ENCODE results near the gene CYLD. TPM values are rescaled to one million over a fixed set of nuclear protein-coding genes. Genes with fewer than 3 reads are reported as not detected.

Gene CYLD
- total RNA-seq, 2 experiments from 2014 or later = 235 to 254 TPM

DNA sequence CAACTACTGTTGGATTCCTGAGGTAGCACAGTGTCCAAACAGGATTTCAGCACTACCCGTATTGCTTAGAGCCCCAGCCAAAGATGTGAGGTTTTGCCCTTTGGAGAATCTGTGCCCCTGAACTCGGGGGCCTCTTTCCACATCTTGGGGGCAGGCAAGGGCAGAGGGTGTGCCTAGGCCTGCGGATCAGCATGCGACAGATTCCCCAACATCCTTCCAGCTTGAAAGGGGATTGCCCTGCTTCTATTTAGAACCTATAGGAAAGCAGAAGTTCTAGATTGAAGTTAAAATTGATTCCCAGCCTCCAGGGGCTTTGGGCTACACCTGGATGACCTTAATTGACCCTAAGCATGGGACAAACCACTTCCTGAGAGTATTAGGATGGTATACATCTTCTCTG, 28.9 kb upstream of the CYLD start:
- POLR2A ChIA-PET = no interaction called here
- no peak for DNase-seq
- no peak overlapping the region for H3K27ac Mint-ChIP-seq
- no peaks in the 10 kb centered on the region for H3K9me3 Mint-ChIP-seq
- H3K4me1 Mint-ChIP-seq = peaks cover 34% of the 10 kb centered on the region
- CTCF ChIA-PET = no interaction called here
- H3K27me3 Mint-ChIP-seq = no peaks in the 10 kb centered on the region
- peaks cover 82% of the 10 kb centered on the region for H3K36me3 Mint-ChIP-seq (ENCODE audit: low read depth)
- no peak overlapping the region for H3K4me3 Mint-ChIP-seq

DNA sequence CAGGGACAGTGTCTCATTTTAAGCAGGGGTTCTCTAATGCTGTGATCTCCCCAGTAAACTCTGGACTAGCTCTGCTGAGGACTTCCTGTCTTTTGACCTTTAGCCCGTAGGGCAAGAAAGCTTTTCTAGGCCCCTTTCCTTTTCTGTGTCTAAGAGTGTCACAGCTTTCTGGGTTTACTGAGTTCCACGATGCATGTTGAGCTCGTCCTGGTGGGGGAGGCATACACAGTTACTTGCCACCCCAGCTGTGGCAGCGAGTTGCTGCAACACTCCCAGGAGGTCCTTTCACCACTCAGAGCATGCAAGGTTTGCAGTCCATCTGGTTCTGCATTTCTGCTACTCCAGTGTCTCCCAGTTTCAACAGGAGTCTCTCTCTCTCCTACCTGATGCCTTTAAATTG, 24.8 kb upstream of the CYLD start:
- Mint-ChIP-seq H3K36me3 (ENCODE audit: low read depth) (peaks cover 62% of the 10 kb centered on the region), H3K27me3 (no peaks in the 10 kb centered on the region), H3K27ac (no peak overlapping the region), H3K9me3 (no peaks in the 10 kb centered on the region), H3K4me3 (no peak overlapping the region), H3K4me1 (peaks cover 19% of the 10 kb centered on the region)
- no peak for DNase-seq
- POLR2A ChIA-PET = interaction anchor here (1.0 to 1.5 kb wide), 2 partner anchors 14 to 51 kb away, joined by 3 to 6 read pairs; no protein-coding TSS in a partner anchor
- CTCF ChIA-PET = interaction anchor here (1.8 kb wide), 1 partner anchor 89 kb away, joined by 5 read pairs; no protein-coding TSS in a partner anchor

DNA sequence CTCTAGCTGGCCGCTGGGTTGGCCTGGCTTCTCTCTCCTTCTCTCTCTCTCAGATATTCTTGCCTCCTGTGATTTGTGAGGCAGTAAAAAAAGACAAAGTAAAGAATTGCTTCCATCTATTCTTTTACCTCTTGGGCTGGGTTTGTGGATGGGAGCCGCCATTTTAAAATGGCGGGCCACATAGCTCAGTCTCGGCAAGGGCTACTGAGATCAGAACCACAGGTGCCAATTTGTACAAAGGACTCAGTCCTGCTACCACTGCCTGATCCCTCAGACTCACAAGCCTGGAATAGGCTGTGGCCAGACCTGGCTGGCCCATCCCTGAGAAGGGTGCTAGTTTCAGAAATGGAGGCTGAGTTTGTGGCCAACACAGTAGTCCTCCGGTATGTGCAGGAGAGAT, 24.4 kb upstream of the CYLD start:
- peaks cover 18% of the 10 kb centered on the region for H3K4me1 Mint-ChIP-seq
- H3K27ac Mint-ChIP-seq = no peak overlapping the region
- ChIA-PET CTCF (interaction anchor here (1.8 kb wide), 1 partner anchor 89 kb away, joined by 5 read pairs; no protein-coding TSS in a partner anchor), POLR2A (interaction anchor here (0.8 to 1.0 kb wide), 2 partner anchors 14 to 51 kb away, joined by 3 read pairs; no protein-coding TSS in a partner anchor)
- H3K27me3 Mint-ChIP-seq = no peaks in the 10 kb centered on the region
- no peak for DNase-seq
- H3K36me3 Mint-ChIP-seq (ENCODE audit: low read depth) = peaks cover 62% of the 10 kb centered on the region
- no peak overlapping the region for H3K4me3 Mint-ChIP-seq
- peaks cover 1% of the 10 kb centered on the region for H3K9me3 Mint-ChIP-seq

DNA sequence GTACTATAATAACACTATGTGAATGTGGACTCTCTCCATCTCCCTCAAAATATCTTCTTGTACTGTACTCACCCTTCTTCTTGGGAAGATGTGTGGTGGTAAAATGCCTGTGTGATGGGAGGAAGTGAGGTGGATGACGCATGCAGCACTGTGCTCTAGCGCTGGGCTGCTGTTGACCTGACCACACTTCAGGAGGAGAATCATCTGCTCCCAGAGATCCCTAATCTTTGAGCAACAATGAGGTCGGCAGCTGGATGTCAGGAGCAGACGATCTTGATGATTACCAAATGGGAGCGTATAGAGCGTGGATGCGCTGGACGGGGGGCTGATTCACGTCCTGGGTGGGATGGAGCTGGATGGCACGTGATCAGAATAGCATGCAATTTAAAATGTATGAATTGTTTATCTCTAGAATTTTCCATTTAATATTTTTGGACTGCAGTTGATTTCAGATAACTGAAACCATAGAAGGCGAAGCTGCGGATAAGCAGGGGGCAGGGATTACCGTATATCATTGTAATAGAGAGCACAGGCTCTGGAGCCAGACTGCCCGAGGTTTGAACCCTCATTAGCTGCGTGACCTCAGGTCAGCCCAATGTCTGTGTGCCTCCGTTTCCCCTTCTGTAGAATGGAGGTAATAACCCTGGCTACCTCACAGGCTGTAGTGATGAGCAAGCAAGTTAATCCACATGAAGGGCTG, 23.7 kb upstream of the CYLD start:
- Mint-ChIP-seq H3K36me3 (ENCODE audit: low read depth) (peaks cover 67% of the 10 kb centered on the region), H3K4me3 (no peak overlapping the region), H3K4me1 (peaks cover 16% of the 10 kb centered on the region), H3K27me3 (no peaks in the 10 kb centered on the region), H3K9me3 (peaks cover 3% of the 10 kb centered on the region), H3K27ac (no peak overlapping the region)
- ChIA-PET CTCF (no interaction called here), POLR2A (interaction anchor here (0.8 to 1.0 kb wide), 2 partner anchors 13 to 52 kb away, joined by 3 read pairs; no protein-coding TSS in a partner anchor)
- no peak for DNase-seq

DNA sequence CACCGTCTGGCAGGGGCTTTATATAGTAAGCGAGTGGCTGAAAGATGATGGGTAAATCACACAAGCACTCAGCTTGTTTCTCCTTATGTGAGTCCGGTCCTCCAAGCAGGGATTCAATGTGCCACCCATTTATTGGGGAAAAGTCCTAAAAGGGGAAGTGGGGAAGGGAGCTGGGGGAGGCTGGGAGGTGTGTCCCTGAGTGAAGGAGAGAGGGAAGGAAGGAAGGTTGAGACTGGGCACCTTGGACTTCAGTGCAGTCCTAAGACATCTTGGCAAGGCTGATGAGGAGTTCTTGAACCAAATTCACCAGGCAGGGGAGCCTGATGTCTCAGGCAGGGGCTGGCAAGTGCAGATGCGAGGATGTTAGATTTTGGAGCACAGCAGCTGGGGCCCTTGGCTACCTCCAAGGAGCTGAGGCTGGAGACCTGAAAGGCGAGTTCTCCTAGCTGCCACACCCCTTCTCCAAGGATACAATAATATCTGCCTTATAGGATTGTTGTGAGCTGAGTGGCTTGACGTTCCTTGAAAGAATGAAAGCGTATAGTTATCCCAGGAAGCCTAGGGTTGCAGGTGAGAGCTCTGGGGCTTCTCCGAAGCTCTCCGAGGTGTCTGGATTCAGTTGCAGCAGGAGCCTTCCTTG, 23.0 kb upstream of the CYLD start:
- peaks cover 71% of the 10 kb centered on the region for H3K36me3 Mint-ChIP-seq (ENCODE audit: low read depth)
- H3K9me3 Mint-ChIP-seq = peaks cover 8% of the 10 kb centered on the region
- H3K4me1 Mint-ChIP-seq = peaks cover 18% of the 10 kb centered on the region
- no peak overlapping the region for H3K27ac Mint-ChIP-seq
- no peak for DNase-seq
- CTCF ChIA-PET = interaction anchor here (1.2 kb wide), 1 partner anchor 23 kb away, joined by 4 read pairs; the partner anchor contains the start of gene CYLD
- H3K4me3 Mint-ChIP-seq = no peak overlapping the region
- POLR2A ChIA-PET = no interaction called here
- no peaks in the 10 kb centered on the region for H3K27me3 Mint-ChIP-seq

DNA sequence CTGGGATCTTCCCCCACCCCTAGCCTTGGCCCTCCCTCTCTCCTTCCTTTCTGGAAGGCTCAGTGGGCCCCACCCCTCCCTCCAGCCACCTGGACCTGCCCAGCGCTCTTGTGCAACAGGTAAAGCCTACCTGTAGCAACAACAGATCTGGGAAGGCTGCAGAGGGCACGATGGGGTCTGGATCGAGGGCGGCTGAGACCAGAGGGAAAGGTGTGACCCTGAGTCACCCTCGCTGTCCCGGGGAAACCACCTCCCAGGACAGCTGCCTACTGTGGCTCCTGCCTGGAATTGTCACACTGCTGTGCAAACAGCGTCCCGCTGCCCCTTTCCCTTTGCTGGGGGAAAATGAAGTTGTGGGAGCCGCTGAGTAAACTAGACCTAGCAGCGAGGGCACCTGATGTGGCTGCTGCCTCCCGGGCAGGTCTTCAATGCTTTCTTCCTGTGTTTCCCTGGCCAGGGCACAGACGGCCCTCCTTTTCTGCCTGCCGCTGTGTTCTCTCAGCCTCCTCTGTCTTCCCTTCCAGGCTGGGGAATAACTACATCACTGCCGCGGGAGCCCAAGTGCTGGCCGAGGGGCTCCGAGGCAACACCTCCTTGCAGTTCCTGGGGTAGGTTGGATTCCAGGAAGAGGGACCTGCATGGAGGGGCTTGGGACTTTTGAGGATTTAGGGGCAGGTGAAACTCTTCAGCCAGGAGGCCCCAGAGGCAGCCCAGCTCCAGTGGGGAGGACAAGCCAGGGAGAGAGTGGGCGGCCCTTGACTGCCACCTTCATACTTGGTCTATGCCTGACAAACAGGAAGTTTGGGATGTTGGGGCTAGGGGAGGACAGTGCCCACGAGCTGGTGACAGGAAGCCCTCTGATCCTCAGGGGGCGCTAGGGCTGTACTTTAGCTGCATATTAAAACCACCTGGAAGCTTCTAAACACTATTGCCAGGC, 22.2 kb upstream of the CYLD start:
- H3K27ac Mint-ChIP-seq = no peak overlapping the region
- CTCF ChIA-PET = interaction anchor here (0.5 to 2.2 kb wide), 7 partner anchors 10 to 305 kb away, joined by 3 to 7 read pairs (median 4); partner anchors contain the start of gene CYLD
- peaks cover 22% of the 10 kb centered on the region for H3K4me1 Mint-ChIP-seq
- no peaks in the 10 kb centered on the region for H3K27me3 Mint-ChIP-seq
- POLR2A ChIA-PET = interaction anchor here (1.1 to 1.6 kb wide), 2 partner anchors 9 to 22 kb away, joined by 3 to 7 read pairs; partner anchors contain the start of gene CYLD
- peaks cover 15% of the 10 kb centered on the region for H3K9me3 Mint-ChIP-seq
- H3K4me3 Mint-ChIP-seq = no peak overlapping the region
- peaks cover 72% of the 10 kb centered on the region for H3K36me3 Mint-ChIP-seq (ENCODE audit: low read depth)
- no peak for DNase-seq

DNA sequence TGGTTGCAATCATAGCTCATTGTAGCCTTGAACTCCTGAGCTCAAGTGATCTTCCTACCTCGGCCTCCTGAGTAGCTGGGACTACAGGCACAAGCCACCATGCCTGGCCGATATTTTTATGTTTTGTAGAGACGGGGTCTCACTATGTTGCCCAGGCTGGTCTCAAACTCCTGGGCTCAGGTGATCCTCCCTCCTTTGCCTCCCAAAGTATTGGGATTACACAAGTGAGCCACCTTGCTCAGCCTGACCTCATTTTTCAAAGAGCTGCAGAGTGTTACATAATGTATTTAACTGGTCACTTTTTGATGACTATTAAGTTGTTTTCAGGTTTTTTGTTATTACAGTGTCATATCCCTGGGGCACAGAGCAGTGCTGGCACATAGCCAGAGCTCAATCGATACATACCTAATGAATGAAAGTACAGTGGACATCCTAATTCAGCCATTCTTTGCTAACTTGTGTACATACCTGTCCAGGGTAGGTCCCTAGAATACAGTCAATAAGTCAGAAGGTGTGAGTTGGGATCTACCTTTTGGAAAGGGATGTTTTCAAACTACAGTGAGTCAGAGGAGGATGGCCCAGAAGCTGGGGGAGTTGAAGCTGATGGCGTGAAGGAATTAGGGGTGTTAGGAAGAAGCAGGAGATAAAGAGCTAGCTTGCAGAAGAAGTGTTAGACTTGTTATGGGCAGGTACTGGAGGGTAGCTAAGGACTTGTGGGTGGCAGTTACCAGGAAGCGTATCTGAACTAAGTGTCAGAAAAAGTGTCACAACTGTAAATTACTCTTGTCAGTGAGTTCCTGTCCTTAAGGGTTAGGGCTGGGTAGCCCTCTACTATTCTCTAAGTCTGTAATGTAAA, 20.1 kb upstream of the CYLD start:
- H3K36me3 Mint-ChIP-seq (ENCODE audit: low read depth) = peaks cover 73% of the 10 kb centered on the region
- ChIA-PET POLR2A (interaction anchor here (1.2 to 1.6 kb wide), 2 partner anchors 12 to 20 kb away, joined by 3 to 7 read pairs; partner anchors contain the start of gene CYLD), CTCF (interaction anchor here (2.0 to 2.2 kb wide), 2 partner anchors 10 to 55 kb away, joined by 4 to 7 read pairs; no protein-coding TSS in a partner anchor)
- no peak overlapping the region for H3K4me3 Mint-ChIP-seq
- peaks cover 15% of the 10 kb centered on the region for H3K9me3 Mint-ChIP-seq
- DNase-seq = no peak
- H3K27me3 Mint-ChIP-seq = no peaks in the 10 kb centered on the region
- H3K4me1 Mint-ChIP-seq = peaks cover 22% of the 10 kb centered on the region
- no peak overlapping the region for H3K27ac Mint-ChIP-seq

DNA sequence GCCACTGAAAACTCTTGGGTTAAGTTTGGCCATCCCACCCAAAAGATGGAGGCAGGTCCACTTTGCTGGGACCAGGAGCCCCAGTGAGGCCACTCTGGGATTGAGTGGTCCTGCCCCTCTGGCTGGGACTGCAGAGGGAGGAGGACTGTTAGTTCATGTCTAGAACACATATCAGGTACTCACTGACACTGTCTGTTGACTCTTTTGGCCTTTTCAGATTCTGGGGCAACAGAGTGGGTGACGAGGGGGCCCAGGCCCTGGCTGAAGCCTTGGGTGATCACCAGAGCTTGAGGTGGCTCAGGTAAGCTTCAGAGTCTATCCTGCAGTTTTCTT, 19.5 kb upstream of the CYLD start:
- peaks cover 22% of the 10 kb centered on the region for H3K4me1 Mint-ChIP-seq
- H3K27me3 Mint-ChIP-seq = no peaks in the 10 kb centered on the region
- H3K36me3 Mint-ChIP-seq (ENCODE audit: low read depth) = peaks cover 72% of the 10 kb centered on the region
- POLR2A ChIA-PET = interaction anchor here (1.2 kb wide), 1 partner anchor 13 kb away, joined by 3 read pairs; no protein-coding TSS in a partner anchor
- DNase-seq = no peak
- H3K9me3 Mint-ChIP-seq = peaks cover 15% of the 10 kb centered on the region
- CTCF ChIA-PET = no interaction called here
- no peak overlapping the region for H3K4me3 Mint-ChIP-seq
- no peak overlapping the region for H3K27ac Mint-ChIP-seq

DNA sequence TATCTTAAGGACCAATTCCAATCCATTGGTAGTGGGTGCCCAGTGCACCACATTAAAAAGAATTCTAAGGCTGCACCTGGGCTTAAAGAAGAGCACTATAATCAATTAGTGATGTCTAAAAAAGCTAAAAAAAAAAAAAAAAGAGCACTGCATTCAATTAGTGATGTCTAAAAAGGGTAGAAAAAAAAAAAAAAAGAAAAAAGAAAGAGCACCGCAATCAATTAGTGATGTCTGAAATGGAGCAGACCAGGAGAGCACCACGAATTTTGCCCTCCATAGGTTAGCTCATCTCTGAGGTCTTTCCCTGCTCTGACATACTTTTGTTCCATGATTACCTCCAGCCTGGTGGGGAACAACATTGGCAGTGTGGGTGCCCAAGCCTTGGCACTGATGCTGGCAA, 18.9 kb upstream of the CYLD start:
- ChIA-PET POLR2A (no interaction called here), CTCF (no interaction called here)
- Mint-ChIP-seq H3K27me3 (no peaks in the 10 kb centered on the region), H3K27ac (no peak overlapping the region), H3K4me1 (peaks cover 18% of the 10 kb centered on the region), H3K36me3 (ENCODE audit: low read depth) (peaks cover 73% of the 10 kb centered on the region), H3K9me3 (peaks cover 15% of the 10 kb centered on the region), H3K4me3 (no peak overlapping the region)
- DNase-seq = no peak

DNA sequence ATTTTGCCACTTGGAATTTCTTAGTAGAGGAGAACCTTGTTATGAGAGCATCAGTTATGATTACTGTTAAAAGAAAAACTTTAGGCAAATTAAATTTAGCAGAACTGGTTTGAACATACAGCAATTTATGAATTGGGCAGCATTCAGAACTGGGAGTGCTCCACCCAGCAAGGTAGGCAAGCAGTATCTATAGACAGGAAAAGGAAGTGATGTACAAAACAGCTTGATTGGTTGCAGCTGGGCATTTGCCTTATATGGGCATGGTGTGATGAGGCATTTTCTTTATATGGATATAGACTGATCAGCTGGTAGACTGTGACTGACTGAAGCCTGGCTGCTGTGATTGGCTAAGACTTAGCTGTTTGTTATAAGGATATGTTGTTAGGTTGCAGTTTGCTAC, 17.6 kb upstream of the CYLD start:
- H3K27ac Mint-ChIP-seq = no peak overlapping the region
- DNase-seq = no peak
- peaks cover 15% of the 10 kb centered on the region for H3K4me1 Mint-ChIP-seq

DNA sequence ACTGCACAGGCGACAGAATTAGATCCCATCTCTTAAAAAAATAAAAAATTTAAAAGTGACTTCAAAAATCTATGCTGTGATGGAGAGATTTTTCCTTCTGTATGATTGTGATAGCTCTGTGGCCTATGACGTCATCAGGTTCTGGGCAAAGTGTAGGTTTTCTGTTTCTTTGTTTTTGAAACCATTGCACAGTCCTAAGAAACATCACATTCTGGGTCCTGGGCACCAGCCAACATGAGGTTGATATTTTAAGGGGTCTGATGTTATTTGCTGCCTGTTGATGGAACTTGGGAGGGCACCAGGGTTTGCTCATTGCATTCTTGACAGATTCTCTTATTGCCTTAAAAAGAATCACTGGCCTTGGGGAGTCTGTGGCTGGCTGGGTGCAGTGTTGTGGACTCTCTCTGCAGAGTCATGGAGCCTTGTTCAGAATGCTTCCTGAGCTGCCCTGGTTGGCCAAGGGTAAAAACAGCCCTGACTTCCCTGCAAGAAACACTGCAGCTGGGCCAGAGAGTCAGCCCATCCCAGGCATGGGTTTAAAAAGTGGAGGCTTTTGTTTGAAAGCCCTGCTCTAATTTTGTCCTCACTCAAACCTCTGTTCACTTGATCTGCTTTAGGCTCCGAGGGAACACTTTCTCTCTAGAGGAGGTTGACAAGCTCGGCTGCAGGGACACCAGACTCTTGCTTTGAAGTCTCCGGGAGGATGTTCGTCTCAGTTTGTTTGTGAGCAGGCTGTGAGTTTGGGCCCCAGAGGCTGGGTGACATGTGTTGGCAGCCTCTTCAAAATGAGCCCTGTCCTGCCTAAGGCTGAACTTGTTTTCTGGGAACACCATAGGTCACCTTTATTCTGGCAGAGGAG, 10.5 kb upstream of the CYLD start:
- Mint-ChIP-seq H3K27ac (peak overlapping the region; percentile 41), H3K9me3 (no peaks in the 10 kb centered on the region), H3K36me3 (ENCODE audit: low read depth) (peaks cover 69% of the 10 kb centered on the region), H3K27me3 (no peaks in the 10 kb centered on the region), H3K4me1 (peaks cover 19% of the 10 kb centered on the region), H3K4me3 (no peak overlapping the region)
- ChIA-PET POLR2A (interaction anchor here (1.2 to 2.3 kb wide), 3 partner anchors 10 to 15 kb away, joined by 3 to 10 read pairs (median 6); no protein-coding TSS in a partner anchor), CTCF (interaction anchor here (1.2 to 1.9 kb wide), 3 partner anchors 11 to 75 kb away, joined by 3 to 6 read pairs (median 4); no protein-coding TSS in a partner anchor)
- no peak for DNase-seq

More for the DNA sequence above, 17.6 kb upstream of the CYLD start:
- Mint-ChIP-seq H3K36me3 (ENCODE audit: low read depth) (peaks cover 75% of the 10 kb centered on the region), H3K4me3 (no peak overlapping the region), H3K27me3 (no peaks in the 10 kb centered on the region), H3K9me3 (peaks cover 15% of the 10 kb centered on the region)
- ChIA-PET CTCF (interaction anchor here (0.9 to 1.5 kb wide), 3 partner anchors 46 to 82 kb away, joined by 3 to 5 read pairs (median 3); no protein-coding TSS in a partner anchor), POLR2A (interaction anchor here (1.8 kb wide), 1 partner anchor 17 kb away, joined by 5 read pairs; the partner anchor contains the start of gene CYLD)

All from activated CD4-positive, alpha-beta memory T cell treated with anti-CD3 and anti-CD28 coated beads, Interleukin-2, amount 10 ng/mL, durations not matched to agents 7 days and 5 days (primary cell).